Nephron (organoid): ENCODE results near the gene RNF182.
"Not testable (repeated sequence)": the region's sequence is repeated elsewhere in the genome, so short reads cannot be mapped to it uniquely, and the experiment has no call there.

ENCODE experiments used
- H3K27ac Mint-ChIP-seq, 3 experiments: 2 replicates each; pipeline ENCODE4 v1.8.0; 2020; ENCODE audit warnings: mixed read lengths in 3 of 3, mild to moderate bottlenecking in 2 of 3, moderate library complexity in 1 of 3
- H3K27me3 Mint-ChIP-seq: 2 replicates; pipeline ENCODE4 v1.8.0; 2021; ENCODE audit warnings: low read depth, mild to moderate bottlenecking, moderate library complexity, mixed read lengths
- H3K36me3 Mint-ChIP-seq: 2 replicates; pipeline ENCODE4 v1.8.0; 2020; ENCODE audit warnings: low read depth, mixed read lengths
- H3K4me1 Mint-ChIP-seq: 2 replicates; pipeline ENCODE4 v1.8.0; 2020; ENCODE audit warnings: mixed read lengths
- H3K4me3 Mint-ChIP-seq, 3 experiments: 2 replicates each; pipeline ENCODE4 v1.8.0; 2020; ENCODE audit warnings: mild to moderate bottlenecking in 3 of 3, mixed read lengths in 3 of 3, moderate library complexity in 2 of 3
- H3K9me3 Mint-ChIP-seq: 2 replicates; pipeline ENCODE4 v1.8.0; 2020; ENCODE audit warnings: mixed read lengths
- CTCF ChIP-seq, 3 experiments: fragments of 200-600 bp; sonication (generic); IDR thresholded peaks; one replicate each; pipeline ENCODE4 v1.5.0; 2021; ENCODE audit warnings: antibody characterized with exemption in 3 of 3; ENCODE audit not compliant: unreplicated experiment in 3 of 3

The RNF182 gene

GRCh38 chr6:14012313-14013030, 87.7 kb downstream of the RNF182 start:
- peaks cover 3% of the 10 kb centered on the region for H3K9me3 Mint-ChIP-seq
- no peak overlapping the region for H3K4me3 Mint-ChIP-seq
- H3K27me3 Mint-ChIP-seq: peaks cover 22% of the 10 kb centered on the region
- H3K36me3 Mint-ChIP-seq: no peaks in the 10 kb centered on the region
- no peak for TF ChIP-seq CTCF (IDR thresholded peaks at IDR 0.05; ENCODE audit: unreplicated experiment in 3 of 3)
- H3K4me1 Mint-ChIP-seq: peaks cover 7% of the 10 kb centered on the region
- no peak overlapping the region for H3K27ac Mint-ChIP-seq

DNA sequence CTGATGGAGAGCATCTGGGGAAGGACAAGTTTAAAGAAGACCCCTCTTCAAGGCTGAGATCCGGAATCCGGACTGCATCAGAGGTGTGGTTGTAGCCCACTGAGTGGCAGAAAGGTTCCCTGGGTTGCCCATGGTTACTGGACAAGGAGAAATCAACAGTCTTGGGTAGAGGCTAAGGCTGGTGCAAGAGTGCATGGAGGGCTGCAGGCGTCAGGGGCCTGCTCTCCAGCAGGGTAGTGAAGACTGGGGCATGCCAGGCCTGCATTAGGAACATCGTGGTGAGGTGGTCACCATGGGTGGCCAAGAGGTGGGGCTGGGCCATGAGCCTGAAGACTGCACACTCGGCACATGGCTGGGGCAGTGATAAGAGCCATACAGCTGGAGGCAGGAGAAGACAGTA, 91.2 kb downstream of the RNF182 start:
- H3K27me3 Mint-ChIP-seq: peaks cover 34% of the 10 kb centered on the region
- no peak overlapping the region for H3K4me3 Mint-ChIP-seq
- H3K4me1 Mint-ChIP-seq: peaks cover 22% of the 10 kb centered on the region
- no peak overlapping the region for H3K27ac Mint-ChIP-seq
- H3K36me3 Mint-ChIP-seq: no peaks in the 10 kb centered on the region
- no peak for TF ChIP-seq CTCF (IDR thresholded peaks at IDR 0.05; ENCODE audit: unreplicated experiment in 3 of 3)
- H3K9me3 Mint-ChIP-seq: peaks cover 6% of the 10 kb centered on the region

DNA sequence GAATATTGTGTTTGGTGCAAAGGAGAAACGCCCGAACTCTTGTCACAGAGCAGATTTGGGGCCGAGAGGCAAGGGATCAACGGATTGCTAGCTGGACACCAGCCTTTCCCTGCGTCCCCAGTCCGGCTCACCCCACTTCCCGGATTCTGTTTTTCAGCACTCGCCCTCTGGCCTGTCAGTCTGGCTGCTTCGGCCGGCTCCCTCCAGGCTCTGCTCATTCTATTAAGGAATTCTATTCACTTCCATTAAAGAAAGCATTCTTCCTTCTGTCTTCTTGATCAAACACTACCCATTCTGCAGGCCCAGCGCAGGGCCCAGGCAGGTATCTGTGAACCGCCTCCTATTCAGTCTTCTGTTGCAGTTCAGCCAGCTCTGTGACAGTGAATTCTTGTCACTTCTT, 91.7 kb downstream of the RNF182 start:
- no peak for TF ChIP-seq CTCF (IDR thresholded peaks at IDR 0.05; ENCODE audit: unreplicated experiment in 3 of 3)
- Mint-ChIP-seq H3K36me3 (no peaks in the 10 kb centered on the region), H3K27me3 (peaks cover 34% of the 10 kb centered on the region), H3K4me1 (peaks cover 26% of the 10 kb centered on the region), H3K27ac (no peak overlapping the region), H3K4me3 (no peak overlapping the region), H3K9me3 (peaks cover 6% of the 10 kb centered on the region)

- Mint-ChIP-seq H3K36me3 (no peaks in the 10 kb centered on the region), H3K9me3 (peaks cover 6% of the 10 kb centered on the region), H3K4me1 (peaks cover 26% of the 10 kb centered on the region), H3K4me3 (peak overlapping the region in 2 of 3 experiments; percentile 1 to 16), H3K27ac (peak overlapping the region in 1 of 3 experiments; percentile 3), H3K27me3 (peaks cover 34% of the 10 kb centered on the region)
- TF ChIP-seq CTCF (IDR thresholded peaks at IDR 0.05; ENCODE audit: unreplicated experiment in 3 of 3): no peak
Observed at GRCh38 chr6:14016935-14017625, 92.3 kb downstream of the RNF182 start.

- H3K9me3 Mint-ChIP-seq: peaks cover 6% of the 10 kb centered on the region
- H3K4me1 Mint-ChIP-seq: peaks cover 26% of the 10 kb centered on the region
- peaks cover 35% of the 10 kb centered on the region for H3K27me3 Mint-ChIP-seq
- no peaks in the 10 kb centered on the region for H3K36me3 Mint-ChIP-seq
- TF ChIP-seq CTCF (IDR thresholded peaks at IDR 0.05; ENCODE audit: unreplicated experiment in 3 of 3): no peak
- peak overlapping the region in 1 of 3 experiments; percentile 3 for H3K27ac Mint-ChIP-seq
- peak overlapping the region; percentile 16 to 57 (median 45) for H3K4me3 Mint-ChIP-seq
Observed at GRCh38 chr6:14017626-14018475, 93.1 kb downstream of the RNF182 start.

- Mint-ChIP-seq H3K27me3 (peaks cover 33% of the 10 kb centered on the region), H3K4me1 (peaks cover 26% of the 10 kb centered on the region), H3K4me3 (peak overlapping the region in 2 of 3 experiments; percentile 42 to 45)
- H3K36me3 Mint-ChIP-seq, H3K9me3 Mint-ChIP-seq, H3K27ac Mint-ChIP-seq: not testable (repeated sequence)
Observed at GRCh38 chr6:14018559-14018958, 93.8 kb downstream of the RNF182 start.
